HG03135 (cell line): Measurements from ENCODE around the gene GALNT7.

Experiments
- ATAC-seq: cut with Tn5 transposase; IDR thresholded peaks from one replicate; pipeline ENCODE4 v1.9.1; 2021; ENCODE audit warnings: mild to moderate bottlenecking, moderate library complexity; ENCODE audit not compliant: unreplicated experiment

The GALNT7 gene

DNA sequence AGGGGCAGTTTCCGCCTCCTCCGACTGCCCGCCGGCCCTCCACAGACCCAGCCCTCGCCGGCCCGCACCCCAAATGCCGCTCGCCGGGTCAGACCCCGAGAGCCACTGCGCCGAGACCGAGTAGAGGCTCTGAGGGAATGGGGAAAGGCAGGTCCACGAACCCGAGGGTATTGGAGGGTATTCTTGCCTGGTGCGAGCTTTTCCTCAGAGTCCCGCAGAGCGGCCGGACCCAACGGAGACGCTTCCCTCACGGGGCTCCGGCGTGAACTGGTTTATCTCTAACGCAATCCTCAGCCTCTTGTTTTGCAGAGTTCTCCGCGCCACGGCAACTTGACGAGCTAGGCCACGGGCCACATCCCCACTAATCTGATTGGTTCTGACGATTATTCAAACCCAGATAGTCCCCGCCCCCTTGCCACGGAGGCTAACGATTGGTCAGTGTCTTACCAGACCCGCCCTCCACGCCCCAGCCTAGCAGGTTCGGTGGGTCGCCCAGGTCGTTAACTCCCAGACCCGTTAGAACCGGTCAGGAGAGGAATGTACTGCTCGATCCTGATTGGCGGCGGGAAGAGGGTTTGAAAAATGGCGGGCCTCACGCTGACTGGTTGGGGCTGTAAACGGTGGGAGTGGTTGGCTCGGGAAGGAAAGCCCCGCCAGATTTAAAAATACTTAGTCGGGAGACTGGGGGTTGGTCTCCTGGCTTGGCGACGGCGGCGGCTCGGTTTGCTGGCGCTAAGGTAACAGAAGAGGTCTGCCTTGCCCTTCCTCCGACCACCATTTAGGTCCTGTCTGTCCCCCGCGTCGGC, 165.7 kb downstream of the GALNT7 start, which contains the start of gene HMGB2:
TSS of gene HMGB2 (minus strand) at position 274 of the 806 bp plus-strand sequence. CDS start 709 bp downstream, outside the sequence.
- ATAC-seq = peak; percentile 94

DNA sequence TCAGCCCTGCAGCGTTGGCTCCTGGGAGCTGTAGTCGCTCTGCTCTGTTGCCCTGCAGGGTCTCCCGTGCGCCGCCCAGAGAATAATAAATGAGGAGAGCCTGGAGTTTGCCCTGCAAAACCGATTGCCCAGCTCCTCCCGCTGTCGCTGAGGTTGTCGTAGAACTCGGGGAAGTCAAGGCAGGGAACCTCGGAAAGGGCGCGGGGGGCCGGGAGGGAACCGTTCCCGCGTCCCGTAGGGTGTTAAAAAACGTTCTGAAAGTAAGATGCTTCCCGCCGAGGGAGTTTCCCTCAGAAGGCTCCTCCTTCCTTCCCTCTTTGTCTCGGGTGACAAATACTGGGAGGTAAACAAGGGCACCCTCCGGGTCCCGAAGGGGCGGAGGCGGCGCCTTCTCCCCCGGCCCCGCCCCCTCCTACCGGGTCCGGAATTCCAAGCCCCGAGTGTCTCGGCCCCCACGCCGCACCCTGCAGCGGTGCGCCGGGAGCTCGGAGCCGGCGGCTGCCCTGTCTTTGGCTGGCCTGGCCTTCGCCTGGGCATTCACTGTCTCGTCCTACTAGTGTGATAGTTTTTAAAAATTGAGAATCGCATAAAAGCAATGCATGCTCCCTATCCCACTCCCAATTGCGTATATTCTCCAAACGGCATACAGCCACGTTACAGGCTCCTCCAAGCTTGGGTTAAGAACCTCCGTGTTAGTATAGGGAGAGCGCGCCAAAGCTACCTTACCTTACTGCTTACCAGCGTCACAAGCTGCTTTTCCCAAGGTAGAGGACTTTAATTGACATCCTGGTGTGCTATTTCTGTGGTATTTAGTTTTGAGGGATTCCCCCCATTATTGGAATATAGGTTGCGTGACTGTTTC, 166.5 kb downstream of the GALNT7 start:
- peak; percentile 17 for ATAC-seq

DNA sequence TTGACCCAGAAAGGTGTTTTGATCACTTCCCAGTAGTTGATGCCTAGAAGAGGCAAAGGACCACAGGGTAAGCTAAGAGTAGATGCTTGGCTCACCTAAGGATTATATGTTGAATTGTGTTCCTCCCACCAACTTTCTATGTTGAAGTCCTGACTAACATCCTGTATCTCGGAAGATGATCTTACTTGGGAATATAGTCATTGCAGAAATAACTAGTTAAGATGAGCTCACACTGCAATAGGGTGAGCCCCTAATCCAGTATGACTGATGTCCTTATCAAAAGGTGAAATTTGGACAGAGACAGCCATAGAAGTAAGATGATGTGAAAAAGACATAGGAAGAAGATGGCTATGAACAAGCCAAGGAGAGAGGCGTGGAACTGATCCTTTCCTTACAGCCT, 168.9 kb downstream of the GALNT7 start:
- no peak for ATAC-seq

DNA sequence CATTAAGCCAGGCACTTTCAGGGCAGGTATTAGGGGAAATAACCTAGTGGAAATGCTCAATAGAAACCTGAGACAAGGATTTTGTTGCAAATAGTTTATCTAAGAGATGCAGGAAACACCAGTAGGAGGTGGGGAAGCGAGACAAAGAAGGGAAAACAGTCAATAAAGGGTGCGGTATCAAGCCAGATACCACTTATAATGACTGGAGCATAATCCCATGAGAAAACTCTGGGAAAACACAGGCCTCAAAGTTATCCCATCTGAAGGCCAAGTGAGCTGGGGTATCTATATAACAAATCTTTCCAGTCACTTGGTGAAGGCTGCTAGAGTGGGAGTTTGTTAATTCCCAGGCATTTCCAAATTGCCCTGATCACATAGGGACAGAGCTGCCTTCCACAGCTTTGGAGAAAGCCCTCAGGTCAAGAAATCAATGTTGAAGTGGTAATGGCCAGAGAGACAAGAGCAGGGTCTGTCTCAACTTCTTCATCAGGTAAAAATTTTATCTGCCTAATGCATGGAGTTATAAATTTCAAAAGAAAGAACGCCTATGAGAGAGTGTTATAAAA, 175.3 kb downstream of the GALNT7 start:
- ATAC-seq = no peak

DNA sequence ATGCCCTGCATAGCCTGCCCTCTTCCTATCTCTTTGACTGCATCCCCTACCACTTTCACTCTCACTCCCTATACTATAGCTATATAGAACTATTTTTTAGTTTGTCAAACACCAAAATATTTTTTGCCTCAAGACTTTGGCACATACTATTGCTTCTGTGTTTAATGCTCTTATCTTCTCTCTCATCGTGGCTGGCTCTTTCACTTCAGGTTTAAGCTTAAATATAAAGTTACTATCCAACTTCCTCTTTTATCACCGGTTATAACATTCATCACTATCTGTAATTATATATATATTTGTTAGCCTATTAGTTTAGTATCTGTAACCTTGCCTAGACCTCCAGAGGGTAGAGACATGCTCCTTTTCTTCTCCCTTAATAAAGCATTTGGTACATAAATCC, 177.0 kb downstream of the GALNT7 start:
- ATAC-seq = no peak

DNA sequence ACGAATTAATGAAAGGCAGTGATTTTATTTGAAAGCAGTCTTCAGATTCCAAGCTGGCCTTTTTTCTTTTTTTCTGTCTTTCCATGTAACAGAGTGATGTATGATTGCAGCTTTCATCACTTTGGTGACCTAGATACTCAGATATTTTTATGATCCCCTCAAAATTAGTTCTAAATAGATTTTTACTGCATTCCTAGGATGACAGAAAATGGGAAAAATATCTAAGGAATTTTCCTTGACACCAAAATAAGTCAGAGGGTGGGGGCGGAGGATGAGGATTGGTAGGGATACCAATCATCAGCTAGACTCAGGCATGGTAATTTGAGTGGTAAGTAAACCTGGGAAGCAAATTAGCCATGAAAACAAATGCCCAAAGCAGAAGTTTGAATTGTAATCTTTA, 177.5 kb downstream of the GALNT7 start:
- ATAC-seq = no peak

DNA sequence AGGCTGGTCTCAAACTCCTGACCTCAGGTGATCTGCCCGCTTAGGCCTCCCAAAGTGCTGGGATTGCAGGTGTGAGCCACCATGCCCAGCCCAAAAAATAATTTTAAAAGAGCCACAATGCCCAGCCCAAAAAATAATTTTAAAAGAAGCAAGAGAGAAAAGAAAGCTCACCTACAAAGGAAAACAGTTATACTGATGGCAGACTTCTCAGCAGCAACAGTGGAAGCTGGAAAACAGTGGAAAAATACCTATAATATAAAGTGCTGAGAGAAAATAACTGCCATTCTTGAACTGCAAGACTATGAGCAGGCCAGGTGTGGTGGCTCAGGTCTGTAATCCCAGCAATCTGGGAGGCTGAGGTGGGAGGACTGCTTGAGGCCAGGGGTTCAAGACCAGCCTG, 178.9 kb downstream of the GALNT7 start:
- no peak for ATAC-seq

DNA sequence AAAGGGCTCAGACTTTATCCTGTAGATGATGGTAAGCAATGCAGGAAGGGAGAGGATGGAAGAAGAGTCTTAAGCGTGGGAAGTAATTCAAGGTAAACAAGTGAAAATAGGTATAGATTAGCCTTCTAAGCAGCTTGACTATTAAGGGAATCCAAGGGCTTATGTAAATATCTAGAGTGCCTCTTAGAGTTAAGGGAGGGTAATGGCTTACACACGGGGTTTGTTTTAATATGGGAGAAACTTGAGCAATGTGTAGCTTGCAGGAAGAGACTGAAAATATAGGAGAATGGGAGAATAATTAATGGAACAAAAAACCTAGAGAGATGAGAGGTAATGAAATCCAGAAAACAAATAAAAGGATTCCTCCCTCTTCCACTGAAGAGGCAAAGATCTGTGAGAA, 189.3 kb downstream of the GALNT7 start:
- ATAC-seq = no peak

DNA sequence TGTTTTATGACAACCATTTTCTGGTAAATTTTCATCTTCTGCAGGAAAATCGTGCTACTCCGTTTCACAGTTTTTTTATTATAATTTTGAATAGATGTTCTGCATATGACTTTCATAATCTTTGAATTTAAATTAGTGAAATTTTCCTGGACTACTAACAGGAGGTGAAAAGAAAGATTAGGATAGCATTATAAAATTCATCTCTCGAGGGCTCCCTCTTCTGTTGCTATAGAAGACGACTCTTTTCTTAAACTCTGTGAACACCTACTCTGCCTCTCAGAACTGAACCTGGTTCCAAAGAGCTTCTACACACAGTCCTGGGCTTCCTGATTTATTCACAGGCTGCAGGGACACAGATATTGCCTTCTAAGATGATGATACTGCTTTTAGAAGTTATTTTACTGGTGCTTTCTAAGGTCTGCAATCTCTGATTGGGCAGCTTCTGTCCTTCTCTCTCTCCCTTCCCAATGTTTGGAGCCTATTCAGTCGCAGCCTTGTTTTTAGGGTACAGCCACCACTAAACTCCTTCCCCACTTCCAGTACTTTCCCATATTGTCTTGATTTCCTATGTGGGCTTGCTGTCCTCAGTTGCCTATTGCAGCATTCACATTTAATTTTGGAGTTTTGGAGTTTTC, 192.1 kb downstream of the GALNT7 start:
- ATAC-seq = no peak

DNA sequence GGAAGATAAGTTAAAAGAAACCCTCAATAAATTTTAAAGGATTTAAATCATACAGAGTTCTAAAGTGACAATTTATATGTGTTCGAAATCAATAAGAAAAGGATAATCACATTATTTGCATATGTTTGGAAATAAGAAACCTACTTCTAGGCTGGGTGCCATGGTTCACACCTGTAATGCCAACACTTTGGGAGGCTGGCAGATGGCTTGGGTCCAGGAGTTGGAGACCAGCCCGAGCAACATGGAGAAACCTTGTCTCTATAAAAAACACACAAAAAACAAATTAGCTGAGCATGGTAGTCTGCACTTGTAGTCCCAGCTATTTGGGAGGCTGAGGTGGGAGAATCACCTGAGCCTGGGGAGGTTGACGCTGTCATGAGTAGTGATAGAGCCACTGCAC, 194.1 kb downstream of the GALNT7 start:
- no peak for ATAC-seq

DNA sequence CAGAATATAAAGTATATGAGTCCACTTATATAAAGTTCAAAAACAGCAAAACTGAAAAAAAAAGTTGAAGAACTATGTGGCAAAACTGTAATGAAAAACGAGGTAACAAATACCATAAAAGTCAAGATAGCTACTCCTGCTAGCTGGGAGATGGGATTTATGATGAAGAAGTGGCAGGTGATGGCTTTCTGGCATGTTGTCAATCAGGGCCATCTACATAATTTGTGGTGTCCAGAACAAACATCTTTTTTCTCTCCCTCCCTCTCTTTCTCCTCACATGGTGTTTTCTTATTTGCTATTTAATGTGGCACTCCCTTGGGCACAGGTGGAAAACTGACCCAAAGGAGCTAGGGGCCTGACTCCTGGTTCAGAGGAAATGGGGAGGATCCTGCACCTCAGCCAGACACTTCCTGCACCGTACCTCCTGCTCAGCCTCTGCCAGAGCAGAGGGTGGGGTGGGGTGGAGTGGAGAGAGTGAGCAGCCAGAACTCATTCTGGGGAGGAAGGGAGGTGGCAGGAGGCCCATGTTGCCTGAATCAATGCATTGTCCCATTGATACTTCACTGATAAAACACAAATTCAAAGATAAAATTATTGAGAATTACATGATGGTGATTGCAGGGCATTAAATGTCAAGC, 196.9 kb downstream of the GALNT7 start:
- ATAC-seq = no peak

DNA sequence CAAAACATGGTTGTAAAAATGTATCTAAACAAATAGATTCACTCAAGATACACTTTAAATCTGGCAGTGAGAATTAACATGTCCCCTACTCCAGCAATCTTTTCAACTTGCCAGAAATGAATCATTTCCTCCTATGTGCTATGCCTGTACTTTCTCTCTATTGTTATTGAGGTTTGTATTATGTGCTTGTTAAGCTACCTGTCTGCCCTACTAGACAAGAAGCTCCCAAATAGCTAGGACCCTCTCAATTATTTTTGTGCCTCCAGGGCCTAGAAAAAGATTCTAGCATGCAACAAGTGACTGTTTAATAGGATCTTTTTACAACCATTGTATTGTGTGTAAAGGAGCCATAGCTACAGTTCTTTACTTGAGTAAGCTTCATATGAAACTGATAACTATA, 198.7 kb downstream of the GALNT7 start:
- no peak for ATAC-seq

DNA sequence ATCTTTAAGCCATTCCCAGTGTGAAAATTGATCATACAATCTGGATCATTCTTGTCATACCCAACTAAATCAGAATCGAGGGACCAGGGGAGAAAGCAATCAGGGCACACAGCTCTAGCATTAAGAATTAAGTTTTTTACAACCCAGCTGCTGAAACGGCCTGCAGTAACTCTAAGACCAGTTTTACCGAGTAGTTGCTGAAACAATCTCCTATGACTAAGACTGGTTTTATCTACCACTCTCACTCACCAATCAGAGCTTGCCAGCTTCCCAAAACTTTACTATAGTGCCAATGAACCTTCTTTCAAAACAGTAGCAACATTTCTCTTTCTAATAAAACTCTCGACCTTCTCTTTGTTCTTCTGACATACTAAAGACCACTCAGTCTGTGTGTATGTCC, 199.3 kb downstream of the GALNT7 start:
- ATAC-seq = no peak

DNA sequence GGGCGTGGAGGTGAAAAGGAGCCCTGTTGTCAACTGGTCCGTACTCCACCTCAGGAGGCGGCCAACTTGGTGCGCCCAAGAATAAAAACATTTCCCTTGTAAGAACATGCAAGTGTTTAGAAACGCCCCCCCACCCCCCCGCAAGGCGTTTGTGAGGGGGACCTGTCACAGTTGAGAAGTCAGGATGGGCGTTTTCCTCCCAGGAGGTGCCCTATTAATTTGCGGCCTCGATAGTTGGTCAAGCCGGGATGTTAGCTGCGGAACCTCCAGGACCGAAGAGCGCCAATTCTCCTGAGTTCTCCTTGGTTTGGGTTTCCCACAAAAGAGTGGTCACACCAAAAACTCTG, 201.5 kb downstream of the GALNT7 start:
- peak; percentile 6 for ATAC-seq

DNA sequence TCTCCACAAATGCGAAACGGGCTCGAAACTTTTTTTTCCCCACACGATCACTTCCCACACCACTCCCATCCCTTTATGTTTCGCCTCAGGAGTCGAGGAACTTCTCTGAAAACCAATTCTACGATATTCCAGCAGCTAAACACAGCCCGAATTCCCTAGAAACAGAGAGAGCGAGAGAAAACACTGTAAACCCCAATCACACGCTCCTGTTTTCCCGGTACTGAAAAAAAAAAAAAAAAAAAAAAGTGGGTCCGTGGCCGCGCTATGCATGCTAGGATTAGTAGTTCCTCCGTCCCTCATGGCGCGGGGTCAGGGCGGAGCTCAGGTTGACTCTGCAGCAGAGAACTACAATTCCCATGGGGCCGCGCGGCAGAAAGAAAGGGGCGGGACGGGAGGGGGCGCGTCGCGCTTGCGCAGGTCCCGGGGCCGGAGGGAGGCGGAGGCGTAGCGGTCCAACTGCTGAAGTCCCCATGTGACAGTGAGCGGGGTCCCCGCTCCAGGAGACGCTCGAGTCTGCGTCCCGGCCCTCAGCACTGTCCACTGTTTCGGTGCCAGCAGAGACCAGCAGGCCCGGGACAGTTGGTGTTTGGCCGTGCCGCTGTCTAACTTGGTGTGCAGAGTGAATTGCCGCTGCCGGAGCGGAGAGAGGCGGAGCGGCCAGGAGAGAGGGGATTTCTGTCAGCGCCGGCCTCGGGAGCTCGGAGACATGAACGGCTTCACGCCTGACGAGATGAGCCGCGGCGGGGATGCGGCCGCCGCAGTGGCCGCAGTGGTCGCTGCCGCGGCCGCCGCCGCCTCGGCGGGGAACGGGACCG, 202.1 kb downstream of the GALNT7 start, which contains the start of gene SAP30:
TSS of gene SAP30 (plus strand) at position 478 of the 815 bp plus-strand sequence. CDS start at position 707, 229 bp downstream.
- ATAC-seq = peak; percentile 68

DNA sequence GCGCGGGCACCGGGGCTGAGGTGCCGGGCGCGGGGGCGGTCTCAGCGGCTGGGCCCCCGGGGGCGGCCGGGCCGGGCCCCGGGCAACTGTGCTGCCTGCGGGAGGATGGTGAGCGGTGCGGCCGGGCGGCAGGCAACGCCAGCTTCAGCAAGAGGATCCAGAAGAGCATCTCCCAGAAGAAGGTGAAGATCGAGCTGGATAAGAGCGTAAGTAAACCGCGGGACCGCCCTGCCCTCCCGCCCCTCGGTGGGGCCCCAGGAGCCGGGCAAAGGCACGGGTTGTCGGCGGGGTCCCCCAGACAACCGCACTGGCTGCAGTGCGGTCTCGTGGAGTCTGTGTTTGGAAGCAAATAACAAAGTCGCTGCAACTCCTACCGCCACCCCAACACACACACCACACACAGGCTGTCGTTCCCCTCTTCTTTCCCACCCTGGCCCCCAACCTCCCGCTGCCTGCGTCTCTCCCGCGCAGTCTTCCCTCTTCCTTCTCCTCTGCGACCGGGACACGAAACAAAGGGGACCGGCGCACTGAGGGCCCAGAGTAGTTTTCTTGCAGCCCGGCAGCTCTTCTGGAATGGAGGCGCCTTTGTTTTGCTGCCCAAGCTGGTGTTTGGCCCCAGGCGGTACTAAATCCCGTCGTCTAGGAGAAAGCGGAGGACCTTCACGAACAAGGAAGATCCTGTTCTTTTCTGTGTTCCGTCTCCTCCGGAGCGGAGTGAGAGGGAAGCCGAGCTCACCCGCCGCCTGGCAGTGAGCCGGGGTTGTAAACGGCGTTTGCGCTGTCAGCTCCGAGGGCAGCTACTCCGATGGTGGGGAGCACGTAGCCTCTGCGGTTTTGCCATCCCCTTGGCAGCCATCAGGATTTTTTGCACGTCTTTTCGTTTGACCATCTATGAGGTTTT, 202.9 kb downstream of the GALNT7 start:
- ATAC-seq = peak; percentile 22
